GM18526 (cell line): Measurements from ENCODE around the gene KIAA1958.

Experiments
- POLR2A ChIP-seq: IDR thresholded peaks from 3 replicates; pipeline ENCODE4 v1.6.1; 2011; ENCODE audit not compliant: insufficient read length; ENCODE audit errors: extremely low read depth

Gene KIAA1958

GRCh38 chr9:112575107-112575506 is 88.5 kb downstream of the KIAA1958 start:
- TF ChIP-seq POLR2A, result no peak

- no peak for TF ChIP-seq POLR2A
Observed at GRCh38 chr9:112581469-112582176, 95.0 kb downstream of the KIAA1958 start.

GRCh38 chr9:112582371-112583262 is 96.0 kb downstream of the KIAA1958 start:
- no peak for TF ChIP-seq POLR2A

GRCh38 chr9:112586599-112587155 is 100.0 kb downstream of the KIAA1958 start:
- TF ChIP-seq POLR2A, result no peak

- no peak for TF ChIP-seq POLR2A
Observed at GRCh38 chr9:112599732-112600131, 113.1 kb downstream of the KIAA1958 start.

DNA sequence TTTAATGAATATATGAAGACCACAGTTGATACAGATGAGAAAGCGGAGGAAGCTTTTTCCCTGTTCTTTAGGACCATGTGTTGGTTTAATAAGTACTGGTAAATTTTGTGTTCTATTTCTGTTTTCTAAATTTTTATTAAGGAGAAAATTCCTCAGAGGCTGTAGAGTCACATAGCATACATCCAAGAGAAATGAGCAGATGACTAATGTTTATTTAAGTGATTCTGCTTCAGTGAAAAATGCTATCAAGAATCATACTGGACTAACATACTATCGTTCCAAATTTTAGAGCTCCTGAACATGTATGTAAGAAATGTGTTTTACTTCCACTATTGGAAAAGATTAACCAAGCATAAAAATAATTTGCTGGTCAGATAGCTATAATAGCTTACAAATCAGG is 115.0 kb downstream of the KIAA1958 start:
- TF ChIP-seq POLR2A, result no peak

GRCh38 chr9:112604790-112605189 is 118.2 kb downstream of the KIAA1958 start:
- TF ChIP-seq POLR2A, result no peak

GRCh38 chr9:112605518-112605917 is 118.9 kb downstream of the KIAA1958 start:
- no peak for TF ChIP-seq POLR2A

DNA sequence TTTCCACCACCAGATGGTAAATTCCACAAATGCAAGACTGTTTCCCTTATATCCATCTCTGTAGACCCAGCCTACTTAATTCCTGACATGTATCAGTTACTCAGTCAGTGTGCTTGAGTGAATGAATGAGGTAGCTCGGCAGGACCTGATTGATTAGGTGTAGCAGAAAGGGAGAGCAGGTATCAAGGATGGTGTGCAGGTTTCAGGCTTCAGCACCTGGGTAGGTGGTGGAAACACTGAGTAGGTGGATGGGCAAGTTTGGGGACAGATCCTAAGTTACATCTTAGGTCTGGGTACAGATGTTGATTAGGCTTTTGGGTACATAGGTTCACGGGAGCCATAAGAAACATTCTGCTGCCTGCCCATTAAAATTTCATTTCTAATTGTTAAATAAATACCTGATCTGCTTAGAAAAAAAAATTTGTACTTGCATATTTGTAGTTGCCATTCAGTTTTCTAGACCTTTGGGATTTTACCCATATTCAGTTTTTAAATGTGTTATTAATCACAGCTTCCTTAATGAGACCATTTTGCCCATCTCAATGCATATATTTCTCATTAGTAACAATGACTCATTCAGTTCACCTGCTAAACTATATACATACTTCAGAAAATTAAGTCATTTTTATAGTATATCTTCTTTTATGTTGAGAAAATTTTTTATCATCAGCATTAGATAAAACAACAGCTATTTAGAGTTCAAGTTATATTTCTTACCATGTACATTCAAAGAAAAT is 119.5 kb downstream of the KIAA1958 start:
- no peak for TF ChIP-seq POLR2A

DNA sequence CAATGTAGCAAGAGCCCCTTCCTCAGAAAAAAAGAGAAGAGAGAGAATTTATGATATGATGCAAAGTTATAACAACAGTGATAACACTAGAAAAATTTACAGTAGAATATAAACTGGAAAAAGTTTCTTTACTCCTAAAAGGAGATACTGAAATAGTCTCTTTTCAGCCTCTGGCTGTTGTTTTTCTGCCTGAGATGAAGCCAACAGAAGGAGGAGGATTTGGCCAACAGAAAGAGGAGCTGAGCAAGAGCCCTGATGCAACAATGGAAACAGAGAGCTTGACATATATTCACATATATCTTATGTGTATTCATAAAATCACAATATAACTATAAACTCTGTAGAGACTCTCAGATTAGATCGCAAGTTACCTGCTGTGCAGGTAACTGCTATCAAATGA is 122.2 kb downstream of the KIAA1958 start:
- no peak for TF ChIP-seq POLR2A

DNA sequence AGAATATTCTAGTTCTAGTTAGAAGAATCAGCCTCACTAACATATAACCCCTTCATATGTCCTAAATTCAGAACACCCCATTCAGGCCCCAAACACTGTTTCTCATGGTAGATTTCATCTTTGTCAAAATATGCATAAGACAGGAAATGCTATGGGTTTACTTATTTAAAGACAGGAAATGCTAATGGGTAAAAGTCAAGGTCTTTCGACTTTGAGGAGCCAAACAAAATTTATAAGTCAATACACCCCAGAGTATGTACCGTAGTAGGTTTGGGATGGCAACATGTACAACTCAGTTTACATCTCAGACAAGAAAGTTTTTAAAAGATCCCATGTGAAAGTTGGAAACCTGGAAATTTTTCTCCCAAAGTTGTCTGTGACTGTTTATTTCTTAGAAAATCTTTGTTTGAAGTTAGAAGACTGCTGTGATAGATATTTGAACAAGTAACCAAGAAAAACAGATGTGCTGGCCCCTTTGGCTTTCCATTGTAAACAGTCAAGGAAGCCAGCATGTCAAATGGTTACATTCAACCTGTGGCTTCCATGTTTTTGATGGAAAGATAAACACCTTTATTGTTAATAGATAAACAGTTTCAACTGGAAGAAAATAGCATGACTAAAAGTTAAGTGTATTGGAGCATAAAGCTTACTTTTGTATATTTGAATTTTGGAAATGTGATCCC is 129.1 kb downstream of the KIAA1958 start:
- no peak for TF ChIP-seq POLR2A

DNA sequence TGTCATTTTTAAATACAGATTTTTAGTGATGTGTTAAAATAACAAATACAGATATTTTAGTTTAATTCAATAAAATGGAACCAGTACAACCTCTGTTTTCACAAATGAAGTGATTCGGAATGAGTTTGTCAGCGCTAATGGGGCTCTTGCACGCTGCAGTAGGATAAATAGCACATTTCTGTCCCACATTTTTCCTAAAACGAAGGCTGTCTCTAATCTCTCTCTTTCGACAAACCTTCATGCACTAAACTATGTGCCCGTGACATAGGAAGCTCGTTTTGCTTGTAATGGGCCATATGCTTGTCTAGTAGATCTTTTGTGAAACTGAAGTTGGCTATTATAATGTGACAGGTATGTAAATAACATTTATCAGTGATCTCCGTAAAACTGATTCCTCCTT is 130.7 kb downstream of the KIAA1958 start:
- no peak for TF ChIP-seq POLR2A

- TF ChIP-seq POLR2A, result no peak
Observed at GRCh38 chr9:112618385-112619009, 131.9 kb downstream of the KIAA1958 start.

GRCh38 chr9:112620388-112620787 is 133.8 kb downstream of the KIAA1958 start:
- TF ChIP-seq POLR2A, result no peak

DNA sequence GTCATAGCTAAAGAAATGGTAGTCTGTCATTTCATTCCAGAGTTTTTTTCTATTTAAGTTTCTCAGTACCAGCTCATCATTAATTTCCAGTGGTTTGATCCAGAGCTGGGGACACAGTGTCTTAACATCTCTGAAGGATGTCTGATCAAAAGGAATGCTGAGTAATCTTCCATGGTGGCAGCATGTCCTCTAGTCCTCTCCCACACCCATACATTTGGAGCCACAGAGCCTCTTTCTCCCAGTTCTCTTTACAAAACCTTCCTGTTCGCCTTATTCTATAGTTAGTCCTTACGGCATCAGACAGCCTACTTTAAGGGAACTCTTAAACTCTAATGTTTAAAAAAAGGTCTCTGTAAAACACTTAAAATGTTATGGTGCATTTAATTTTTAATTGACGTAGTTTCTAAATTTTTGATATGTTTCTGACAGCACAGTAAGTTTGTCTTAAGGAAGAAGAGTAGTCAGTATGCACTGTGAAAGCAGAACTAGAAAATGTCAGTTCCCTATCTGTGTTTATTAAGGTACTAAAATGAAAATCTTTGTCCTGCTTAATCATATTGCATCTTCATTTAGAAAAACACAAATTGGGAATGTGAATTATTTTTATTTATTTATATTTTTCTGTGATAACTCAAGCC is 134.5 kb downstream of the KIAA1958 start:
- no peak for TF ChIP-seq POLR2A
